Parathyroid adenoma (tissue), 2 donors: Measurements from ENCODE around the gene MAPK11.
A peak's percentile ranks its signal among the peaks of the same experiment; 100 is the strongest.

Source experiments
- H2AFZ ChIP-seq: fragments of 300-600 bp; sonication (generic); one replicate; pipeline ENCODE4 v1.7.0; 2017; ENCODE audit warnings: antibody characterized with exemption, mild to moderate bottlenecking
- H3K27ac ChIP-seq: fragments of 300-600 bp; sonication (generic); one replicate; pipeline ENCODE4 v1.7.0; 2017
- H3K27me3 ChIP-seq: fragments of 300-600 bp; sonication (generic); one replicate; pipeline ENCODE4 v1.7.0; 2017; ENCODE audit warnings: low read length; ENCODE audit not compliant: control insufficient read depth, insufficient read depth
- H3K36me3 ChIP-seq: fragments of 300-600 bp; sonication (generic); one replicate; pipeline ENCODE4 v1.7.0; 2017; ENCODE audit warnings: low read length; ENCODE audit not compliant: control insufficient read depth, insufficient read depth
- H3K4me1 ChIP-seq: fragments of 300-600 bp; sonication (generic); one replicate; pipeline ENCODE4 v1.7.0; 2017; ENCODE audit warnings: control low read depth
- H3K4me2 ChIP-seq: fragments of 300-600 bp; sonication (generic); one replicate; pipeline ENCODE4 v1.7.0; 2017; ENCODE audit warnings: low read length
- H3K4me3 ChIP-seq: fragments of 300-600 bp; sonication (generic); one replicate; pipeline ENCODE4 v1.7.0; 2017; ENCODE audit warnings: low read depth, low read length
- H3K79me2 ChIP-seq: fragments of 300-600 bp; sonication (generic); one replicate; pipeline ENCODE4 v1.7.0; 2017; ENCODE audit warnings: control low read depth
- H3K9ac ChIP-seq: fragments of 300-600 bp; sonication (generic); one replicate; pipeline ENCODE4 v1.7.0; 2017; ENCODE audit warnings: mild to moderate bottlenecking
- H3K9me3 ChIP-seq: fragments of 300-600 bp; sonication (generic); one replicate; pipeline ENCODE4 v1.7.0; 2017; ENCODE audit warnings: low read length; ENCODE audit not compliant: control insufficient read depth
- CTCF ChIP-seq: fragments of 300-600 bp; sonication (generic); IDR thresholded peaks from one replicate; pipeline ENCODE4 v1.7.0; 2017; ENCODE audit warnings: antibody characterized with exemption, mild to moderate bottlenecking
- donor health status: primary hyperparathyroidism.

The MAPK11 gene

GRCh38 chr22:50314455-50315288, 44.5 kb upstream of the MAPK11 start:
- no peak for TF ChIP-seq CTCF
- H3K27ac ChIP-seq: no peak overlapping the region
- no peak overlapping the region for H3K9ac ChIP-seq
- H3K79me2 ChIP-seq: no peaks in the 10 kb centered on the region
- H3K4me3 ChIP-seq: no peak overlapping the region
- no peaks in the 10 kb centered on the region for H3K9me3 ChIP-seq
- H3K4me2 ChIP-seq: no peak overlapping the region
- no peaks in the 10 kb centered on the region for H3K27me3 ChIP-seq
- H3K36me3 ChIP-seq: no peaks in the 10 kb centered on the region
- H3K4me1 ChIP-seq: no peaks in the 10 kb centered on the region
- H2AFZ ChIP-seq: peak overlapping the region; percentile 34

- H3K79me2 ChIP-seq: no peaks in the 10 kb centered on the region
- no peaks in the 10 kb centered on the region for H3K9me3 ChIP-seq
- no peak overlapping the region for H3K9ac ChIP-seq
- no peak overlapping the region for H3K4me3 ChIP-seq
- H3K27me3 ChIP-seq: no peaks in the 10 kb centered on the region
- no peak overlapping the region for H3K4me2 ChIP-seq
- H3K36me3 ChIP-seq: no peaks in the 10 kb centered on the region
- H3K4me1 ChIP-seq: no peaks in the 10 kb centered on the region
- H2AFZ ChIP-seq: peak overlapping the region; percentile 34
- no peak for TF ChIP-seq CTCF
- H3K27ac ChIP-seq: no peak overlapping the region
Observed at GRCh38 chr22:50314081-50314454, 43.9 kb upstream of the MAPK11 start.

GRCh38 chr22:50313600-50313999, 43.4 kb upstream of the MAPK11 start:
- no peak for TF ChIP-seq CTCF
- Histone ChIP-seq H3K9ac (no peak overlapping the region), H3K27me3 (no peaks in the 10 kb centered on the region), H3K79me2 (no peaks in the 10 kb centered on the region), H3K4me3 (no peak overlapping the region), H3K36me3 (no peaks in the 10 kb centered on the region), H3K4me1 (no peaks in the 10 kb centered on the region), H2AFZ (no peak overlapping the region), H3K9me3 (no peaks in the 10 kb centered on the region), H3K27ac (no peak overlapping the region), H3K4me2 (no peak overlapping the region)

GRCh38 chr22:50313021-50313420, 42.8 kb upstream of the MAPK11 start:
- Histone ChIP-seq H3K79me2 (no peaks in the 10 kb centered on the region), H3K4me3 (no peak overlapping the region), H3K27ac (no peak overlapping the region), H3K9me3 (no peaks in the 10 kb centered on the region), H3K4me1 (no peaks in the 10 kb centered on the region), H3K27me3 (no peaks in the 10 kb centered on the region), H3K4me2 (no peak overlapping the region), H3K9ac (no peak overlapping the region), H2AFZ (no peak overlapping the region), H3K36me3 (no peaks in the 10 kb centered on the region)
- TF ChIP-seq CTCF: no peak

- Histone ChIP-seq H3K36me3 (no peaks in the 10 kb centered on the region), H3K9me3 (no peaks in the 10 kb centered on the region), H3K4me2 (no peak overlapping the region), H3K27ac (no peak overlapping the region), H3K9ac (no peak overlapping the region), H3K4me3 (no peak overlapping the region), H3K4me1 (no peaks in the 10 kb centered on the region), H3K27me3 (no peaks in the 10 kb centered on the region), H2AFZ (no peak overlapping the region), H3K79me2 (no peaks in the 10 kb centered on the region)
- TF ChIP-seq CTCF: no peak
Observed at GRCh38 chr22:50312371-50312770, 42.2 kb upstream of the MAPK11 start.
